WTC11 (cell line): Measurements from ENCODE around the gene GLT1D1. TPM values are rescaled to one million over a fixed set of nuclear protein-coding genes. Genes with fewer than 3 reads are reported as not detected.

ENCODE experiments used
- ATAC-seq: fragments of 200-7000 bp; cut with Tn5 transposase; 2 replicates; pipeline ENCODE4 v1.10.0; 2021; ENCODE audit warnings: mild to moderate bottlenecking, moderate library complexity
- CTCF ChIA-PET: fragments of 300-600 bp; sonication (Branson Sonifier 250); formaldehyde crosslinking; loops from one replicate; lab custom pipeline; 2021; ENCODE audit warnings: antibody characterized with exemption; lab: Charles Lee
- POLR2A ChIA-PET: fragments of 350-600 bp; sonication (Branson Sonifier 250); formaldehyde crosslinking; loops from one replicate; lab custom pipeline; 2021; ENCODE audit warnings: antibody characterized with exemption; lab: Charles Lee
- DNase-seq: peaks from one replicate; pipeline ENCODE4 v3.0.0; 2021; ENCODE audit warnings: low spot score
- H3K27ac Mint-ChIP-seq: 2 replicates; pipeline ENCODE4 v1.8.0; 2021; ENCODE audit warnings: mixed read lengths
- H3K27me3 Mint-ChIP-seq: 2 replicates; pipeline ENCODE4 v1.8.0; 2021; ENCODE audit warnings: low read depth, mild to moderate bottlenecking, moderate library complexity, mixed read lengths
- H3K36me3 Mint-ChIP-seq: 2 replicates; pipeline ENCODE4 v1.8.0; 2021; ENCODE audit warnings: mixed read lengths
- H3K4me1 Mint-ChIP-seq: 2 replicates; pipeline ENCODE4 v1.8.0; 2022; ENCODE audit warnings: mixed read lengths
- H3K4me3 Mint-ChIP-seq: 2 replicates; pipeline ENCODE4 v1.8.0; 2021; ENCODE audit warnings: mild to moderate bottlenecking, moderate library complexity, mixed read lengths
- H3K9me3 Mint-ChIP-seq: 2 replicates; pipeline ENCODE4 v1.8.0; 2021; ENCODE audit warnings: mixed read lengths
- ARID4B ChIP-seq: sonication (generic); formaldehyde crosslinking; IDR thresholded peaks from 2 replicates; pipeline ENCODE4 v1.8.0; 2023; ENCODE audit warnings: missing genetic modification reagents, mild to moderate bottlenecking, borderline replicate concordance
- ATF6 ChIP-seq: sonication (generic); formaldehyde crosslinking; IDR thresholded peaks from 2 replicates; pipeline ENCODE4 v1.8.1; 2023; ENCODE audit warnings: mild to moderate bottlenecking, missing genetic modification reagents
- CBFB ChIP-seq: sonication (generic); formaldehyde crosslinking; IDR thresholded peaks from 2 replicates; pipeline ENCODE4 v1.8.1; 2022; ENCODE audit warnings: mild to moderate bottlenecking, low read depth, missing genetic modification reagents
- CDX4 ChIP-seq: fragments of 250-450 bp; sonication (Bioruptor Pico); IDR thresholded peaks from 2 replicates; pipeline ENCODE4 v1.9.0; 2021; ENCODE audit warnings: moderate library complexity, mild to moderate bottlenecking, inconsistent platforms, borderline replicate concordance
- CREB1 ChIP-seq: sonication (generic); formaldehyde crosslinking; IDR thresholded peaks from 2 replicates; pipeline ENCODE4 v1.8.0; 2023; ENCODE audit warnings: mild to moderate bottlenecking, missing genetic modification reagents
- FOXJ3 ChIP-seq: sonication (generic); formaldehyde crosslinking; IDR thresholded peaks from 2 replicates; pipeline ENCODE4 v1.9.0; 2021; ENCODE audit warnings: missing genetic modification reagents, mild to moderate bottlenecking, borderline replicate concordance
- FOXP1 ChIP-seq: sonication (generic); formaldehyde crosslinking; IDR thresholded peaks from 2 replicates; pipeline ENCODE4 v1.8.0; 2022; ENCODE audit warnings: missing genetic modification reagents, mild to moderate bottlenecking, moderate library complexity, borderline replicate concordance
- GTF2I ChIP-seq: fragments of 250-450 bp; sonication (Bioruptor Pico); conservative IDR thresholded peaks from 2 replicates; pipeline ENCODE4 v1.4.0; 2021; ENCODE audit warnings: mild to moderate bottlenecking
- HMGXB4 ChIP-seq: sonication (generic); formaldehyde crosslinking; IDR thresholded peaks from 2 replicates; pipeline ENCODE4 v1.8.1; 2023; ENCODE audit warnings: mild to moderate bottlenecking, moderate library complexity, missing genetic modification reagents
- IRF1 ChIP-seq: sonication (generic); formaldehyde crosslinking; IDR thresholded peaks from 2 replicates; pipeline ENCODE4 v1.8.0; 2023; ENCODE audit warnings: missing genetic modification reagents
- MLX ChIP-seq: sonication (generic); formaldehyde crosslinking; IDR thresholded peaks from 2 replicates; pipeline ENCODE4 v1.8.1; 2023; ENCODE audit warnings: mild to moderate bottlenecking, missing genetic modification reagents, moderate library complexity
- PRRX2 ChIP-seq: fragments of 250-450 bp; sonication (Bioruptor Pico); IDR thresholded peaks from 2 replicates; pipeline ENCODE4 v1.8.0; 2021; ENCODE audit warnings: mild to moderate bottlenecking
- SMAD3 ChIP-seq: sonication (generic); formaldehyde crosslinking; IDR thresholded peaks from 2 replicates; pipeline ENCODE4 v1.8.0; 2022; ENCODE audit warnings: missing genetic modification reagents, mild to moderate bottlenecking, borderline replicate concordance
- SMAD4 ChIP-seq: sonication (generic); formaldehyde crosslinking; IDR thresholded peaks from 2 replicates; pipeline ENCODE4 v1.8.0; 2022; ENCODE audit warnings: mild to moderate bottlenecking, missing genetic modification reagents
- ZNF423 ChIP-seq: fragments of 250-450 bp; sonication (Bioruptor Pico); IDR thresholded peaks from 2 replicates; pipeline ENCODE4 v2.1.2; 2022; ENCODE audit warnings: mild to moderate bottlenecking, moderate library complexity
- total RNA-seq: library from RNA; stranded (reverse); gene quantifications from 3 replicates; pipeline ENCODE4 v1.2.3, GENCODE V29; 2021

GLT1D1 gene
- total RNA-seq, 1 experiment from 2014 or later = 1.5 TPM

- TF ChIP-seq MLX (CRISPR knock-in tag) (no peak), CBFB (no peak)
- H3K36me3 Mint-ChIP-seq = peaks cover 60% of the 10 kb centered on the region
- H3K9me3 Mint-ChIP-seq = peaks cover 74% of the 10 kb centered on the region
- no peak for ATAC-seq
- H3K27ac Mint-ChIP-seq = no peak overlapping the region
- ChIA-PET CTCF (no interaction called here), POLR2A (no interaction called here)
- H3K27me3 Mint-ChIP-seq = peaks cover 10% of the 10 kb centered on the region
- no peak for DNase-seq
- no peaks in the 10 kb centered on the region for H3K4me1 Mint-ChIP-seq
- no peak overlapping the region for H3K4me3 Mint-ChIP-seq
Observed at GRCh38 chr12:129002427-129002826, 149.1 kb downstream of the GLT1D1 start.

GRCh38 chr12:129005416-129005815 lies 152.1 kb downstream of the GLT1D1 start:
- peaks cover 76% of the 10 kb centered on the region for H3K9me3 Mint-ChIP-seq
- no peak overlapping the region for H3K4me3 Mint-ChIP-seq
- DNase-seq = no peak
- ChIA-PET CTCF (interaction anchor here (1.6 kb wide), 1 partner anchor 29 kb away, joined by 3 read pairs; no protein-coding TSS in a partner anchor), POLR2A (interaction anchor here (0.6 kb wide), 1 partner anchor 13 kb away, joined by 3 read pairs; no protein-coding TSS in a partner anchor)
- H3K27me3 Mint-ChIP-seq = peaks cover 16% of the 10 kb centered on the region
- H3K4me1 Mint-ChIP-seq = no peaks in the 10 kb centered on the region
- ATAC-seq = no peak
- no peak overlapping the region for H3K27ac Mint-ChIP-seq
- peaks cover 63% of the 10 kb centered on the region for H3K36me3 Mint-ChIP-seq
- TF ChIP-seq GTF2I (CRISPR knock-in tag) (no peak), CREB1 (CRISPR knock-in tag) (no peak), CDX4 (no peak), ATF6 (CRISPR knock-in tag) (no peak), SMAD3 (CRISPR knock-in tag) (no peak), SMAD4 (no peak), IRF1 (no peak), PRRX2 (CRISPR knock-in tag) (no peak), FOXJ3 (CRISPR knock-in tag) (no peak), ZNF423 (CRISPR knock-in tag) (no peak), HMGXB4 (no peak), FOXP1 (CRISPR knock-in tag) (no peak), ARID4B (CRISPR knock-in tag) (no peak)
